ENCODE measurements around the gene MYO1B. TPM values are rescaled to one million over a fixed set of nuclear protein-coding genes. Genes with fewer than 3 reads are reported as not detected.

MYO1B gene
- total RNA-seq, 1 experiment from 2014 or later, result 241 TPM

GRCh38 chr2:191316246-191316994 is 71.2 kb downstream of the MYO1B start:
- no peaks in the 10 kb centered on the region for H3K27me3 Mint-ChIP-seq (ENCODE audit: insufficient read depth, unreplicated experiment)
- no peak for DNase-seq (ENCODE audit: unreplicated experiment)
- no TSS peak for BruUV-seq (replicated peaks)
- no peak overlapping the region for H3K27ac Mint-ChIP-seq (ENCODE audit: low read depth, unreplicated experiment)
- no peaks in the 10 kb centered on the region for H3K9me3 Mint-ChIP-seq (ENCODE audit: unreplicated experiment)
- no peak for TF ChIP-seq CTCF (IDR thresholded peaks at IDR 0.05; ENCODE audit: unreplicated experiment)
- H3K4me3 Mint-ChIP-seq (ENCODE audit: unreplicated experiment), result no peak overlapping the region
- H3K4me1 Mint-ChIP-seq (ENCODE audit: insufficient read depth, unreplicated experiment), result peaks cover 50% of the 10 kb centered on the region
- no peaks in the 10 kb centered on the region for H3K36me3 Mint-ChIP-seq (ENCODE audit: insufficient read depth, unreplicated experiment)
- CTCF ChIA-PET, result interaction anchor here (0.5 to 2.8 kb wide), 4 partner anchors 9 to 151 kb away, joined by 3 to 7 read pairs (median 4); no protein-coding TSS in a partner anchor
- POLR2A ChIA-PET, result no interaction called here
- intact Hi-C loops (cut with micrococcal nuclease), result no loop called here

- peak; percentile 77 for DNase-seq (ENCODE audit: unreplicated experiment)
- H3K36me3 Mint-ChIP-seq (ENCODE audit: insufficient read depth, unreplicated experiment), result peaks cover 6% of the 10 kb centered on the region
- no peaks in the 10 kb centered on the region for H3K9me3 Mint-ChIP-seq (ENCODE audit: unreplicated experiment)
- BruUV-seq (replicated peaks), result no TSS peak
- peaks cover 56% of the 10 kb centered on the region for H3K4me1 Mint-ChIP-seq (ENCODE audit: insufficient read depth, unreplicated experiment)
- H3K4me3 Mint-ChIP-seq (ENCODE audit: unreplicated experiment), result no peak overlapping the region
- H3K27me3 Mint-ChIP-seq (ENCODE audit: insufficient read depth, unreplicated experiment), result no peaks in the 10 kb centered on the region
- intact Hi-C loops (cut with micrococcal nuclease), result no loop called here
- H3K27ac Mint-ChIP-seq (ENCODE audit: low read depth, unreplicated experiment), result peak overlapping the region; percentile 79
- no peak for TF ChIP-seq CTCF (IDR thresholded peaks at IDR 0.05; ENCODE audit: unreplicated experiment)
- ChIA-PET POLR2A (interaction anchor here (0.6 to 2.5 kb wide), 14 partner anchors 10 to 737 kb away, joined by 3 to 33 read pairs (median 4); partner anchors contain the start of gene MYO1B), CTCF (interaction anchor here (0.6 to 2.8 kb wide), 7 partner anchors 8 to 1866 kb away, joined by 3 to 7 read pairs (median 3); no protein-coding TSS in a partner anchor)
Observed at GRCh38 chr2:191318037-191318728, 73.0 kb downstream of the MYO1B start.

GRCh38 chr2:191318729-191319078 is 73.5 kb downstream of the MYO1B start:
- intact Hi-C loops (cut with micrococcal nuclease), result no loop called here
- Mint-ChIP-seq H3K4me3 (ENCODE audit: unreplicated experiment) (no peak overlapping the region), H3K4me1 (ENCODE audit: insufficient read depth, unreplicated experiment) (peaks cover 56% of the 10 kb centered on the region), H3K27ac (ENCODE audit: low read depth, unreplicated experiment) (peak overlapping the region; percentile 79), H3K36me3 (ENCODE audit: insufficient read depth, unreplicated experiment) (peaks cover 6% of the 10 kb centered on the region), H3K27me3 (ENCODE audit: insufficient read depth, unreplicated experiment) (no peaks in the 10 kb centered on the region), H3K9me3 (ENCODE audit: unreplicated experiment) (no peaks in the 10 kb centered on the region)
- no peak for TF ChIP-seq CTCF (IDR thresholded peaks at IDR 0.05; ENCODE audit: unreplicated experiment)
- peak; percentile 84 for DNase-seq (ENCODE audit: unreplicated experiment)
- CTCF ChIA-PET, result interaction anchor here (0.6 to 2.8 kb wide), 7 partner anchors 9 to 1865 kb away, joined by 3 to 7 read pairs (median 3); no protein-coding TSS in a partner anchor
- POLR2A ChIA-PET, result interaction anchor here (0.6 to 2.5 kb wide), 15 partner anchors 8 to 688 kb away, joined by 3 to 33 read pairs (median 3); partner anchors contain the start of gene MYO1B
- no TSS peak for BruUV-seq (replicated peaks)

GRCh38 chr2:191319186-191319585 is 74.0 kb downstream of the MYO1B start:
- TF ChIP-seq CTCF (IDR thresholded peaks at IDR 0.05; ENCODE audit: unreplicated experiment), result no peak
- no peaks in the 10 kb centered on the region for H3K9me3 Mint-ChIP-seq (ENCODE audit: unreplicated experiment)
- intact Hi-C loops (cut with micrococcal nuclease), result no loop called here
- CTCF ChIA-PET, result interaction anchor here (0.6 to 2.8 kb wide), 4 partner anchors 9 to 51 kb away, joined by 3 to 7 read pairs (median 3); no protein-coding TSS in a partner anchor
- no peak overlapping the region for H3K4me3 Mint-ChIP-seq (ENCODE audit: unreplicated experiment)
- POLR2A ChIA-PET, result interaction anchor here (0.6 to 2.5 kb wide), 11 partner anchors 9 to 577 kb away, joined by 3 to 33 read pairs (median 3); partner anchors contain the start of gene MYO1B
- peak; percentile 68 for DNase-seq (ENCODE audit: unreplicated experiment)
- no TSS peak for BruUV-seq (replicated peaks)
- H3K27me3 Mint-ChIP-seq (ENCODE audit: insufficient read depth, unreplicated experiment), result no peaks in the 10 kb centered on the region
- H3K27ac Mint-ChIP-seq (ENCODE audit: low read depth, unreplicated experiment), result peak overlapping the region; percentile 79
- peaks cover 56% of the 10 kb centered on the region for H3K4me1 Mint-ChIP-seq (ENCODE audit: insufficient read depth, unreplicated experiment)
- peaks cover 6% of the 10 kb centered on the region for H3K36me3 Mint-ChIP-seq (ENCODE audit: insufficient read depth, unreplicated experiment)

Data from MCF 10A (cell line).